ELF-1 (cell line): ENCODE measurements around the gene MATN3.
A peak's percentile ranks its signal among the peaks of the same experiment; 100 is the strongest.

ENCODE experiments used
- DNase-seq: peaks from one replicate; pipeline ENCODE4 v3.0.0-alpha.2; 2016; ENCODE audit warnings: low read depth, low spot score

The MATN3 gene

GRCh38 chr2:20001361-20001863 is 11.1 kb downstream of the MATN3 start:
- no peak for DNase-seq

DNA sequence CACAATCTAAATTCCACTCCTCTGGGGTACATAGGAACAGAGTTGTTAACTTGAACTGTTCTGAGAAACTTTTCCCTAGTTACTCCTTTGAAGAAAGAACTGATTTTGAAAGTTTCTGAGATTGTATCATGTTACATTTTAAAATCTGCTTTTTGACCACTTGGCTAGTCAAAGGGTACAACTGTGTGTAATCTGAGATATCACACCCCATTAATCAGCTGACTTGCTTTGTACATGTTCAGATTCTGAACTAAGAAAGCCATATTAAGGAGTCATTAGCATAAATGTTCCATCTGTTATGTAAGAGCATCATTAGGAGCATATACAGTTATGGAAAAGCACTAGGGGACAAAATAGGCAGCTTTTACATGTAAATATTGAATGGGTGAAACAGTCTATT is 18.7 kb downstream of the MATN3 start:
- DNase-seq, result no peak

DNA sequence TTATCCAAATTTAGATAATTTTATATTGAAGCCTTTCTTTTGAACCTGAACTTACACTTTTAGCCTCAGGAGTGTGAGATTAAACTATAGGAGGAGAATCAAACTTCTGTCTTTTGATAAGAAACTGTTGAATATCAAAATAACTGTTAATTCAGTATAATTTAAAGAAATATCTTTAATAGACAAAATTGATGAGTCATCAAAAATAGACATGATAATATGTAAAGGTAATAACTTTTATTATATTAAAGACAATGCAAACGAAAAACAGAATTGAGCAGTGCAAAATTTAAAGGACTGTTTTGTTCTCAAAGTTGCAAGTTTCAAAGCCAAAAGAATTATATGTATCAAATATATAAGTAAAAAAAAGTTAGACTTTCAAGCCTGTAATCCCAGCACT is 20.6 kb downstream of the MATN3 start:
- no peak for DNase-seq

- no peak for DNase-seq
These were observed 22.1 kb downstream of the MATN3 start for GRCh38 chr2:19990416-19990728.

GRCh38 chr2:19989667-19990415 is 22.6 kb downstream of the MATN3 start, which contains the start of gene WDR35:
Gene WDR35 (minus strand): TSS chr2:19990105. CDS start chr2:19990015, 90 bp downstream.
- DNase-seq, result peak; percentile 93

- no peak for DNase-seq
These were observed 23.2 kb downstream of the MATN3 start for GRCh38 chr2:19989342-19989666.

GRCh38 chr2:19988600-19988999 is 23.9 kb downstream of the MATN3 start:
- DNase-seq, result no peak

DNA sequence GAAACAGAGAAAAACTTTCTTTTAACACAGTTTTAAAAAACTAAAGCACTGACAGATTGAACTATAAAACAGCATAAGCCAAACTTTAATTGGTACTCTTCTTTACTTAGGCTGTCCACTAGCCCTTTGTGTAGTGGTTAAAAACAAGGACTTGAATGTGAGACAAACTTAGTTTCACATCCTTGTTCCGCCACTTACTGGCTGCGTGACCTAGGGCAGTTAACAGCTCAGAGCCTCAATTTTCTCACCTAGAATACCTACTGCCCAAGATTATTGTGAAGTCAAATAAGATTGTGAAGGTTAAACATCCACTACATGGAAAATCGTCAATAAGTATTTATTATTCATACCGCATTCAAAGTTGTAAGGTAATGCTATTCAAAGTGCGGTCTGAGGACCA is 24.5 kb downstream of the MATN3 start:
- DNase-seq, result no peak

- DNase-seq, result no peak
These were observed 30.2 kb downstream of the MATN3 start for GRCh38 chr2:19982268-19982667.

DNA sequence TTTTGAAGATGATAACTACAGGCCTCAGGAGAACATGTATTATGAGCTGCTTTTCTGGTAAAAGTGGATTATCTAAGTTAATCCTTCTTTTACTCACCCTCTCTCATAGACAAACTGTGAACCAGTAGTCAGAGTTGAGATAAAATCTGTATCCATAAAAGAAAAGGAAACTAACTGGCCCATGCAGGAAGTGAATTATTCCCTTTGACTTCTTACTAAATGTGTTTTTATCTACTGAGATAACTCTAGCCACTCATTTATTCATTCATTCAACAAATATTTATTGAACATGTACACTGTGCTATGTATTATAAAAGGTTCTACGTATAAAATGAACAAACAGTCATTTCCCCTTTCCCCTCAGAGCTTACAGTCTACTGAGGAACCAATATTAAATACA is 32.5 kb downstream of the MATN3 start:
- DNase-seq, result no peak

DNA sequence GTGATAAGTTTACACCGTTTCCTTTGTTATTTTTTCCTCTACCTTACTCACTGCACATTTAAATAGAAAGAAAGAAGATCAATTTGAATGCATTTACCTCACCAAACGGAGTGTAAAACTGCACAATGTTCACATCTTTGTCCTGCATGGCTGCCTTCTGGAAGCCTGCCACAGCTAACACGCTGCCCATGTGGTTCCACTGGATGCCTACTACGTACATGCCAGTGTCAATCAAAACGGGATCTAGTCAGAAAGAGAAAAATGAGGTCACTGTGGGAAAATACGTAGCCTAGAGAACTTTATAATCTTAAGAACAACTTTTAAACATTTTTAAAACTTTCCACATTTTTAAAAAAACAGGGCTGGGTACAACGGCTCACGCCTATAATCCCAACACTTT is 39.0 kb downstream of the MATN3 start:
- DNase-seq, result no peak

GRCh38 chr2:19971691-19972090 is 40.8 kb downstream of the MATN3 start:
- no peak for DNase-seq

- no peak for DNase-seq
These were observed 49.1 kb downstream of the MATN3 start for GRCh38 chr2:19963386-19963785.

GRCh38 chr2:19955544-19956422 is 56.7 kb downstream of the MATN3 start:
- DNase-seq, result peak; percentile 53

DNA sequence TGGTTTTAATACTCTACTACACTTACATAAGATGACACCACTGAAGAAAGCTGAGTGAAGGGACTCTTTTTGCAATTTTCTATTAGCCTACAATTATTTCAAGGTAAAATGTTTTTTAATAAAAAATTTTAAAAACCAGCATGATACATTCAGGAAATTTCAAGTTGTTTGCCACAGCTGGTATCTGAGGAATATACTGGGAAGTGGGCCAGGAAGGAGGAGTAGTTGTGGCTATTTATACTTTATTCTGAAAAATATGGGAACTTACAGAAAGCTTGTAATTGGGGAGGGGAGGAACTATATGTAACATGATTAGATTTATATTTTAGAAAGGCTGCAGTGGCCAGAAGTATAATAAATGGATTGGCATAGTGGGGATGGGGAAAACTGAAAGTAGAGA is 63.4 kb downstream of the MATN3 start:
- no peak for DNase-seq

GRCh38 chr2:19947184-19947940 is 65.1 kb downstream of the MATN3 start:
- no peak for DNase-seq

- DNase-seq, result peak; percentile 9
These were observed 68.1 kb downstream of the MATN3 start for GRCh38 chr2:19944205-19944845.

DNA sequence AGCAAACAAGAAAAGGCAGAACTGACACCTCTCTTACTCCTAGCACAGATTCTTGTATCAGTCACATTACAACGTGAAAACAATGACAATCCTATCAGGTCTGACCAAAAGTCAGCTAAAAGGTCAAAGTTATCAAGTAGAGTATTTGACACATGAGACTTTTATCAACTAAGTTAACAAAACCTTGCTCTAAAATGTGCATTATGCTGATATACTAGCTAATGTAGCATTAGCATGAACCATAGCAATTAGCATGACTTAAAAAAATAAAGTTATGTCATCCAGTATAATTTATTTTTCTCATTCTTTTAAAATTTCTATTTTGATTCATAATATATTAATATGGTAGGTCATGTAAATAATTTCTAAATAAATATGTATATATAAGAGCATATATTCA is 69.3 kb downstream of the MATN3 start:
- no peak for DNase-seq

GRCh38 chr2:19942199-19942598 is 70.3 kb downstream of the MATN3 start:
- DNase-seq, result no peak
